ENCODE results near the gene CADM1. TPM values are rescaled to one million over a fixed set of nuclear protein-coding genes. Genes with fewer than 3 reads are reported as not detected.

Gene CADM1
- total and polyA plus RNA-seq, 2 experiments from 2014 or later, result 16.5 to 18.0 TPM

GRCh38 chr11:115157247-115157646 is 347.0 kb downstream of the CADM1 start (continued):
- TF ChIP-seq REST (IDR thresholded peaks at IDR 0.05; ENCODE audit: unreplicated experiment) (no peak), ZNF114 (CRISPR knock-in tag; IDR thresholded peaks at IDR 0.05) (no peak), NANOG (IDR thresholded peaks at IDR 0.05; ENCODE audit: borderline replicate concordance) (no peak), ZNF331 (CRISPR knock-in tag; IDR thresholded peaks at IDR 0.05; ENCODE audit: low read depth) (no peak), POLR2AphosphoS5 (IDR thresholded peaks at IDR 0.05; ENCODE audit: low read depth) (no peak)

- Histone ChIP-seq H3K4me1 (ENCODE audit: insufficient read depth) (no peaks in the 10 kb centered on the region), H3K27ac (ENCODE audit: low read depth) (no peak overlapping the region), H3K36me3 (ENCODE audit: insufficient read depth) (no peaks in the 10 kb centered on the region), H3F3A (replicated peaks; ENCODE audit: low read depth) (no peaks in the 10 kb centered on the region), H3K4me2 (no peak overlapping the region), H4K20me1 (replicated peaks; ENCODE audit: insufficient read depth) (no peaks in the 10 kb centered on the region), H2AFZ (no peak overlapping the region), H3K9me2 (ENCODE audit: insufficient read depth) (no peaks in the 10 kb centered on the region), H3K79me2 (replicated peaks; ENCODE audit: insufficient read depth) (no peaks in the 10 kb centered on the region), H3K27me3 (ENCODE audit: insufficient read depth) (no peaks in the 10 kb centered on the region), H3K4me3 (no peak overlapping the region)
- Mint-ChIP-seq H3K4me3 (no peak overlapping the region), H3K4me1 (no peaks in the 10 kb centered on the region; the same call in 2 of the 3 replicates), H3K27ac (no peak overlapping the region), H3K27me3 (ENCODE audit: insufficient read depth, low read depth, poor library complexity) (peaks cover 1% of the 10 kb centered on the region), H3K36me3 (ENCODE audit: low read depth) (no peaks in the 10 kb centered on the region), H3K9me3 (peaks cover 3% of the 10 kb centered on the region; the same call in 2 of the 3 replicates)
- DNase-seq (ENCODE audit: low spot score) (no peak), ATAC-seq (no peak)
- TF ChIP-seq ZNF331 (CRISPR knock-in tag; IDR thresholded peaks at IDR 0.05; ENCODE audit: low read depth) (no peak), EZH2 (IDR thresholded peaks at IDR 0.05; ENCODE audit: low read depth, unreplicated experiment) (no peak), REST (IDR thresholded peaks at IDR 0.05; ENCODE audit: unreplicated experiment) (no peak), CTCF (conservative IDR thresholded peaks at IDR 0.05; ENCODE audit: low read depth in 2 of 2) (no peak), CREB1 (CRISPR knock-in tag; IDR thresholded peaks at IDR 0.05; ENCODE audit: low read depth) (no peak), ZNF114 (CRISPR knock-in tag; IDR thresholded peaks at IDR 0.05) (no peak), STAT1 (IDR thresholded peaks at IDR 0.05; ENCODE audit: unreplicated experiment) (no peak), EZH2phosphoT487 (IDR thresholded peaks at IDR 0.05; ENCODE audit: unreplicated experiment) (no peak)
Observed at GRCh38 chr11:115155978-115156377, 348.2 kb downstream of the CADM1 start.
